GM18868 (cell line): Measurements from ENCODE around the gene DOCK10.
"Not testable (repeated sequence)": the region's sequence is repeated elsewhere in the genome, so short reads cannot be mapped to it uniquely, and the experiment has no call there.

Experiments
- ATAC-seq: cut with Tn5 transposase; IDR thresholded peaks from one replicate; pipeline ENCODE4 v1.9.1; 2021; ENCODE audit warnings: mild to moderate bottlenecking, moderate library complexity; ENCODE audit not compliant: unreplicated experiment

The DOCK10 gene

DNA sequence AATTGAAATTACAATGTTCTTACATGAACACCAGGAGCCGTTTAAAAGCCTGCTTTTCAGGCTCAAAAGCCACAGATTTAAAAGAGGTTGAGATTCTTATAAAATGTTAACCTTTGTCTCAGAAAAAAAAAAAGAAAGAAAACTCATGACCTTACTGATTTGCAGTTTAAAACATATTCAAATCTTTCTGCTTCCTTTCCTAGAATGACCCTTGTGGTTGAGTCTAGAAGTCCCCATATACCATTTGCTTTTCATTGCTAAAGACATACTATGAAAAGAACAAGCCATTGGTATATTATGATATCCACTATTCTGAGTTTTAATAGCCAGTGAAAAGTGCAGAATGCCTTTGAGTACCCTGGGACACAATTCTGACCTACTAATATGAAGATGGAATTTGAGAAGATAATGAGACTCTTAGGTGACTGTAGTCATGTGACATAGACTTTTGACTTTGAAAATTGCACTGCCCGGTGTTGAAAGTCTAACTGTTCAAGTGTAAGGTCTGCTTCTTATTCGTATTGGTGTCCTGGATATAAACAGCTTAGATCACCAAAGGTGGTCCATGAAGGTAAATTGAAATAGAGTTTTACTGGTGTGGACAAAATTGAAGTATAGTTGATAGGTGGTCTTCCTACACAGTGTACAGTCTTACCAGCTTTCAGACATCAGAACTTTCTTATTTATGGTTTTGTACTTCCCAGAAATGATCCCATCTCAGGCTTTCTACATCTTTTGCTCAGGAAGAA lies 117.0 kb downstream of the DOCK10 start:
- ATAC-seq, result no peak

DNA sequence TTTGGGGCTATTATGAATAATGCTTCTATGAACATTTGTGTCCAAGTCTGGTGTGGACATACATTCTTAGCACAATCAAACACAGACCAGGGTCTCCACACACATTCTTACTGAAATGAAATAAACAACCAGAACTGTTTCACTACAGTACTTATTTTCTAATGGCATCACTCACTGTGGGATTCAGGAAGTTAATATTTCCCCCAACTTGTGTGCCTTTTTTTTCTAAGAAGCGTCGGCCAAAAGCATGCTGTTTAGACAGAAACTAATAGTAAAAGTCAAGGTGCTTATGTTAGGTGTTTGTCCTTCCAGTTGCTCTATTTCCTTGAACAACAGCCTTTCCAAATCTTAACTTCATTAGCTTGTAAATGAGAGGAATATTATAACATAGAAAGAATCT lies 117.6 kb downstream of the DOCK10 start:
- no peak for ATAC-seq

DNA sequence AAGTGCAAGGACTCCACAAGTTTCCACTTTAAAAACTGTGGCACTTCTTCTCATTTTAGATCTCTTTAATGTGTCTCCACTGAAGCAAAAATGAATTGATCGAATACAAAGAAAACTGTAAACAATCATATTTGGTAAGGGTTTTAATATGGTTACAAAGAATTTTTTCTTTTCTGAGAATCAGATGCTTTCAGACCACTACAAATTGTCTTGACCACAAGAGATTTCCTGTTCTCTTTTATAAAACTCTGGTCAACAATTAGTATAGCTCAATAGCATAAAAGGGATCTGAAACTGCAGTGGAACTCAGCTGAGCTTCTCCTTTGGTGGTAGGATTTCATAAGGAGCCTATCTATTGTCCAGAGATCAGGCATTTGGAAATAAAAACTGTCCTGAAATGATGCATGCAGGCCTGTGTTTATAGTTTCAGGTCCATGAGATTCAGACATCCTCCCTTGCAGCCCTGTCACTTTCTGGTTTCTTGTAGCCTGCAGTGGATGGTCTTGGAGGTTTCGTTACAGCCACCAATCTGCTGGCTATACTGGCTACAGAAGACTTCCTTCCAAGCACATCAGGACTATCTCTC lies 120.0 kb downstream of the DOCK10 start:
- peak; percentile 68 for ATAC-seq

DNA sequence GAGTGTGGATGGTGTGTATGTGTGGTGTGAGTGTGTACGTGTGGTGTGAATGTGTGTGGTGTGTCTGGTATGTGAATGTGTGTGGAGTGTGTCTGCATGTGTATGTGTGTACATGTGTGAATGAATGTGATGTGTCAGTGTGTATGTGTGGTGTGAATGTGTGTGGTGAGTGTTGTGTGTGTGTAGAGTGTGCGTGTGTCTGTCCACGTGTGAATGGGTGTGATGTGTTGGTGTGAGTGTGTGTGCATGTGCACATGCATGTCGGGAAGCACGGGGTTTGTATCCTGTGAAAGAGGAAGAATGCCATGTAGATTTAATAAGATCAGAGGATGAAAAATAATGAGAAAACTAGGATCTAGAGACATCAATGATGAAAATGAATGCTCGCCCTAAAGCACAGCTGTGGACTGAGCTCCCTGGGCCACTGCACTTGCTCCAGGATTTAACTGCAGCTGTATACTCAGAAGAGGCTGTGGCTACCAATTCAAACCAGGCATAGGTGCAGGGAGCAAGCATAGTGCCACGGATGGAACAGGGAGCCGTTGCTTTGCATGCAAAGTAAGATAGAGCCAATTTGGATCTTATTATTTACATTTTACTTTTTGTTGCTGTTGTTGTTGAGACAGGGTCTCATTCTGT lies 122.7 kb downstream of the DOCK10 start:
- no peak for ATAC-seq

DNA sequence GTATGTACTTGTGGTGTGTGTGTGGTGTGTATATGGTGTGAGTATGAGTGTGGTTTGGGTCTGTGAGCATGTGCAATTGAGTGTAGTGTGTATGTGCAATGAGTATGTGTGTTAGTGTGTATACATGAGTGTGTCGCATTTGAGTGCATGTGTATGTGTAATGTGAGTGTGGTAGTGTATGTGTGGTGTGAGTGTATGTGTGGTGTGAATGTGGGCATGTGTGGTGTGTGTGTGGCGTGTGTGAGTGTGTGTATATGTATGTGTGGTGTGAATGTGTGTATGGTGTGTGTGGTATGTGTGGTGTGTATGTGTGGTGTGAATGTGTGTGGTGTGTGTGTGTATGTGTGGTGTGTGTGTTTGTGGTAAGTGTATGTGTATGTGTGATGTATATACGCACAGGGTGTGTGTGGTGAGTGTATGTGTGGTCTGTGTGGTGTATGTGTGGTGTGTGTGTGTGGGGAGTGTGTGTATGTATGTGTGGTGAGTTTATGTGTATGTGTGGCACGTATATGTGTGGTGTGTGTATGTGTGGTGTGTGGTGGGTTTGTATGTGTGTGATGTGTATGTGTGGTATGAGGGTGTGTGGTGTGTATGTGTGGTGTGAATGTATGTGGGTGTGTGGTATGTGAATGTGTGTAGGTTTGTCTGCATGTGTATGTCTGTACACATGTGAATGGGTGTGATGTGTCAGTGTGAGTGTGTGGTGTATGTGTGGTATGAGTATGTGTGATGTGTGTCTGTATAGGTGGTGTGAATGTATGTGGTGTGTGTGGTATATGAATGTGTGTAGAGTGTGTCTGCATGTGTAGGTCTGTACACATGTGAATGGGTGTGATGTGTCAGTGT lies 123.4 kb downstream of the DOCK10 start:
- ATAC-seq, result no peak

DNA sequence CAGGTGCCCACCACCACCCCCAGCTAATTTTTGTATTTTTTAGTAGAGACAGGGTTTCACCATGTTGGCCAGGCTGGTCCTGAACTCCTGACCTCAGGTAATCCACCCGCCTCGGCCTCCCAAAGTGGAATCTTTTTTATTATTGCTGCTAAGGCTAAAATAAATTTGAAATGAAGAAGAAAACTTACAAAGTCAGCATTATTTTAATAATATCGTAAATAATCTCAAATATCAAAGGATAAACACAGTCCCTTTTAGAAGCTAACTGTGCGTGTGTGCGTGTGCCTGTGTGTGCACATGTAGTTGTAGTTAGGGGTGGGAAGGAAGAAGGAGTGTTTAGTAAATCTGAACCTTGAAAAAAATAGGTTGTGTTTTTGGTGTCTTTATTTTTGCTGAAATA lies 125.0 kb downstream of the DOCK10 start:
- ATAC-seq, result not testable (repeated sequence)

DNA sequence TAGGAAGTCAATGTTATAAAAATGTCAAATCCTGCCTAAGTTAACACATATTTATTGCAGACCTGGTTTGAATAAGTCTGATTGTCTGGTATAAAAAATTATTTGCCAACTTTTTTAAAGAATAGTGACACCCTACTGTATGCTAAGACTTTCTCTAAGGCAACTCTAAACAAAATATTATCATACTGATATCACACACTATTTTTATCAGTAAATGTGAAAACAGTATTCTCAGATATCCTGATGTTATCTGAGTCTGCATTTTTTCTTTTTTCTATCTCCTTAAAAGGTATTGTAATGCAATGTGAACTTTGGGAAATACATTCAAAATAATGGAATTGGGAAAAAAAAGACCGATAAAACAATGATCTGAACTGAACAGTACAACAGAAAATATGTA lies 127.1 kb downstream of the DOCK10 start:
- no peak for ATAC-seq

DNA sequence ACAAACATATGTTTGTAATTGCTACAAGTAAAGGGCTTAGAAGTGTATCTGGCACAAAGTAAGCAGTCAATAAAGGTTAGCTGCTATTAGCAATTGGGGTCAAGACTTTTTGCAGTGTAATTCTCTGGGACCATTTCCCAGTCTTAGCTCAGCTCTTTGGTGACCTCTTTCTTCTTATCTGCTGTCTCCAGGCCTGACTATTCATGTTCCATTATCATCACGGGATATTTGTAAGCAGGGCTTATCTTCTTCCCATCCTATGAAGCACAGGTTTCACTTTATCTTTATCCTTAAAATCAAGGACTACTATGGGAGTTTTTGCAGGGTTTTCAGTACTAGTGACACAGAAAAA lies 131.7 kb downstream of the DOCK10 start:
- no peak for ATAC-seq

DNA sequence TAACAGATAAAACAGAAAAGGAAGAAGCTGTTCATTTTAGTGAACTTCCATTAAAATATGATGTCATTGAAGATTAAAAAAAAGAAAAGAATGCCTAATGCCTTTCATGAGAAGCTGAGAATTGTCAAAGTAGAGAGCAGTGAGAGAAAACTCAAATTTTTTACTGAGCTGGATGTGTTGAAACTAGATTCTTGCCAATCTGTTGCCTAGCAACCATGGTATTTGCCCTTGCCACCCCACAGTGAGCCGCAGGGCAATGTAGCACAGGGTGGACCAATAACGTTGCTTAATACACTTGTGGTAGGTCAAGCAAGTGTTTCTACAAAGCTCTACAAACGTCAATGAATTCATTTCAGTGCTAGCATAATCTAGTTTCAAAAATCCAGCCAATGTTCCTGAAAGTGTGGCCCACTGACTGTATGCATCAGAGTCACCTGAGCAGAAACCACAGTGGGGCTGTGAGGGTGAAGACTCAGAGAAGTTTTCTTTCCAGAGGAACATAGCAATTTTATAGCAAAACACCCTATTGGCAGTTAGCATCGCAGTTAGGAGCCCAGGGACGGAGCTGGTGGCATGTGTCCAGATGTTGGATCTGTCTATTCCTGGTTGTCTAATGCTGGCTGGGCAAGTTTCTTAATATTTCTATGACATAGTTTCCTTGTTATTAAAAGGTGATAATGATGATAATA lies 132.2 kb downstream of the DOCK10 start:
- peak; percentile 95 for ATAC-seq

DNA sequence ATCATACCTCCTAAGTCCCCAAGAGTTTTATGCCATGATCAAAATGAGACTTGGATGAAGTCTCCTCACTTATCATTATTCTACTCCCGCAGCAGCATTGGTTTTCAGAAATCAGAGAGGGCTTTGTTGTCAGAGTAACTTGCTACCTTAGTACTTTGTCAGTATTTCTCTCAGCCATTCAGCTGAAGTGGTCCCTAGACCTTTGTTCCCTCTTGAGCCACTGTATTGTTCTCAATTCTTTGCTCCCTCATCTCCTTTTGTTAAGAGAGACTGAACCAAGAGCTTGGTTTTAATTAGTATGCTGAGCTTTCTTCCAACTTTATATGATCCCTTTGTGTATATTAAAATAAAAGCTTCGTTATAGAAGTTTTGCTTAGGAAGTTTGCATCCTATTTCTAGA lies 133.4 kb downstream of the DOCK10 start:
- ATAC-seq, result no peak

DNA sequence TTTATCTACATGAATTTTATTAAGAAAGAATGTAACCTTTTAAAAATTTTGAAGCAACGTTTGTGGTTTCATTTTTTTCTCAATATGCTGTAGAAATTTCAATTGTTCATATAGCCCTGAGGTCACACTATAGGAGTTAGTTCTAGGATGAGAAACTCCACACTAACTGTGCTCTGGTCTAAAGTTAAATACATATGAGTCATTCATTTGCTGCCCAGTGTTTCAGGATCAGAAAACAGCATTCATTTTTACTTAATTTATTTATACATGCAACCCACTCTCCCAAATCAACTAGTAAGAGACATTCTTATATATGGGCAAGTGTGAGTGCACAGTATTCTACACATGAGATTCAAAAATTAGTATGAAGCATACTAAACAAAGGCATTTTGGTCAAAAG lies 137.9 kb downstream of the DOCK10 start:
- peak; percentile 98 for ATAC-seq

DNA sequence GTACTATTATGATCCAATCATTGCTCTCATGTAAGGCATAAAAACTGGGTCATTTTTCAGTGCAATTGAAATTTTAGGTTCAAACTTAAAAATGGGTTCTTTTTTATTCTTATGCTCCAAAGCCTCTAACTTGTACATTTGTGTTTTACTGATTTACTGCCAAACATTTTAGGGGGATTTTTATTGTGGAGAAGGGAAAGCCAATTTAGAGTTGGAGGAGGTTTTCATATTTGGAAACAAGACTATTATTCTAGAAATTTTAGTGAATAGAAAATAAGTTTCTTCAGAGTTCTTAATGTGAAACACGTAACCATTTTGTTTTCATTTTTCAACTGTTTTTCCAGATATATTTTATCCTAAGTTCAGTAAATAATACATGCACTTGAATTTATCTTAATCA lies 138.6 kb downstream of the DOCK10 start:
- no peak for ATAC-seq

DNA sequence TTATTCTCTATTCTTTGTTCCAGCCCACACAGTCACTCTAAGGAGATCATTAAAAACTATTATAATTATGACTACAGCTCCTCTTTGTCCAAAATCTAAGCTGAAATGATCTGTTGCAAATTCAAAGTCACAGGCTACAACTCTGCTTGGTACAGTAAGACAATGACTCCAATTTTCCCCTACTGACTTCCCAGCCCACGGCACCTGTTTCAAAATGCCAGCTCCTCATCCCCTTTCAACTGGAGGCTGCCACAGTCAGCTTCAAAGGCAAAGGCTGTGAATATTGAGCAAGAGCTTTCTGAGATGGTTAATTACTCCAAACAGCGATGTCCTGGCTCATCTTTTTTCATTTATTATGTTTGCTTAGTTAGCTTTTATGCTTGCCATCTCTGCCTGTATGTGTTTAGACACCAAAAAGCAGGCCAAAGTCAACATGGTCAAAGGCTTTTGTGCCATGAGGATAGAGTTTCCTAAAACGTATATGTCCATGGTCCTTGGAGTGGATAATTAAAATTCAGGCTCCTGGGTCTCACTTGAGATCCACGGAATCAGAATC lies 141.1 kb downstream of the DOCK10 start:
- ATAC-seq, result no peak

DNA sequence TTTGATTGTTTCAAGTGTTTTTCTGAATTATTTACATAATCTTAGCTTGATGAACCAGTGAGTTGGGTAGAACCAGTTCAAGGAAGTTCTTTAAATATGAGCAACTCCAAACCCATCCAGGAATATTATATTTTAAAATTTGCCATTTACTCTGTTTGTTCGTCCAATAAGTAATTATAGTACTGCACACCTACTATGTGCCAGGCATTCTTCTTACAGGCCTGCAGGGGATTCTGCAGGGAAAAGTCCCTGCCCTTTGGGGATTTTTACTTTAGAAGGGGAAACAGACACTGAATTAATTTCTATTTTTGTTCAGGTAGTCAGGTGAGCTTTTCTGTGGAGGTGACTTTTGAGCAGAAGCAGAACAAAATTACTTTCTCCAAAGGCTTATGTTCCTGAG lies 146.9 kb downstream of the DOCK10 start:
- ATAC-seq, result peak; percentile 23

DNA sequence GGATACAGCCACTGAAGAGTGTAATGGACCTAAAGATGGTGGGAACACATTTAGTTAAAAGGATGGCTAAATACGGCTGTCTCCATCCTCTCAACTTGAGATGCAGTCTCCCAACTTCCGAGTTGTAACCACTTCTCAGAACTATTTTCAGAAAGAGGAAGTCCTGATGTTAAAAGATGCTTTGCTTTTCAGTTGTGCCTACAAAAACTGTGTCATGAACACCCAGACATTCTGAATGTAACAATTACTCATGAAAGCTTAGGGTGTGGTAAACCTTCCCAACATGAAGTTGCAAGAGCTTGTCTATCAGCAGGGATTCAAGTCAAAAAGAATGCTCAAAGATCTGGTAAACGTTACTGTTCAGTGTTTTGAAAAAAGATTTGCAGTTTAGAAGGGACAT lies 147.9 kb downstream of the DOCK10 start:
- ATAC-seq, result peak; percentile 90

DNA sequence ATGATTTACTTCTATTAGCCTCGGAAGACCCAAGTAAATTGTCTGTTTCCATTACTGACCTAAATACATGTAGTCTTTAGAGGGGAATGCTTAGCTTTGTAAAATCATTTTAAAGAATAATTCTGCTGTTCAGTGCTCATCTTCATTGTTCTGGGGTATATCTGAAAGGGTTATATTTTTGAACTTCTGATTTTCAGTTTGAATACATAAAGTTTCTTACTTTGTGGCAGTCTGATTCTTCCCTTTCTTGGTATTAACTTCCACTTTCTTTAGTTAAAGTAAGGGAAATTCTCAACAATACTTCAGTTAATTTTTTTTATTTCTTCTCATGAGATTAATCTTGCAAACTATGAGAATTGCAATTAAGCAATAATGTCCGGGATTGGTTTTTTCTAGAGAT lies 148.4 kb downstream of the DOCK10 start:
- peak; percentile 44 for ATAC-seq

DNA sequence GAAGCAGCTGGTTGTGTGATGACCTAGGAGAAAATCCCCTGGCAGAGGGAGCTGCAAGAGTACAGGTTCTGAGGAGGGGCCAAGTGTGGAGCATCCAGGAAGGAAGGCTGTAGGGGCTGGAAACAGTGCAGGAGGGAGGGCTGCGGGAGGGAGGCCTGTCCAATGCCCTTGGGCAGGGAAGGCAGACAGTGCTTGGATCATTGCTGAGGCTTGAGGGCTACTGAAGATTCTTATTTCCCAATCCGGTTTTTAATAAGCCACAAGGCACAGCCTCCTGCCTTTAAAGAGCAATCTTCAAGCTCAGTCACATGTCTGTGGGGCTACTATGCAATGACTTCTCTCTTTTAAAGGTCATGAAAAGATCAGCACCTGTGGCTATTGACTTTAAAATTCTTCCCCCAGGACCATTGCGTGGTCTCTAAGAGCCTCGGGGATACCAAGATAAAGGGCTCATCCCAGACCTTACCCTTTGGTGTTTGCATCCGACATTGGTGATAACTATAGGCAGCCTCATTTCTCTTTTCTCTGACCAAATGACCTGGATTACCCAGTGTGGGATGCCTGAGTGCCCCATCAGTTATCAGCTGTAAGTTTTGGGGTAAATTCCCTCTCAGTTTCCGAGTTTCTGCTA lies 149.6 kb downstream of the DOCK10 start:
- ATAC-seq, result no peak

DNA sequence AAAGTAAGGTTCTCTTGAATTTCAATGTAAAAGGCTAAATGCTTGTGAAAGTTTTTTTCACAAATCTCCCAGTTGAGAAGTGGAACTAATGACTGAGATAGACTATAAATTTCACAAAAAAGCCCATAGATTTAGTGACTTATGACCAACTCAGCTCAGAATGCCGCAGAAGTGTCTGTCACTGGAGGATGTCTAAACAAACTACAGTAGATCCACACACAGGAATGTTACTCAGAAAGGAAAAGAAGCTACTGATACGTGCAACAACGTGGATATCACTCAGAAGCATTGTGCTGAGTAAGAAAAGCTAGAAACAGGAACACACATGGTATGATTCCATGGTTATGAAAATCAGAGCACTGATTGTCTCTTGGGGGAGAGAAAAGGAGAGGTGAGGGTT lies 151.9 kb downstream of the DOCK10 start:
- ATAC-seq, result no peak

DNA sequence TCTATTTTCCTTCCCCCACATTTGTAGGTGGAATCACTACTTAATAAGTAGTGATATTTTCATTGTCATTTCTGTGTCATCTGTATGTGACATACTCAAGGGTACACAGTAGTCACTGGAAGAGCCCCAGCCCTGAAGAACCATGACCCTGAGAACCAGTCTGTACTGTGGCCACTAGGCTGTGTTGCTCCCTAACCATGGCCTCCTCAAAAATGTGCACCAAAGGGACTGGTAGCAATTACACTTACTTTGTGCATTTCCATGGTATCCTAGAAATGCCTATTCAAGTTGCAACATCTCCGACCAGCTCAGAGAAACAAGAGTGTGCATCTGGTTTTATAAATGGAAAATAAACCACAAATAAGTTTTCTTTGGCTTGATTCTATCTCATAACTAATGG lies 155.1 kb downstream of the DOCK10 start:
- no peak for ATAC-seq

DNA sequence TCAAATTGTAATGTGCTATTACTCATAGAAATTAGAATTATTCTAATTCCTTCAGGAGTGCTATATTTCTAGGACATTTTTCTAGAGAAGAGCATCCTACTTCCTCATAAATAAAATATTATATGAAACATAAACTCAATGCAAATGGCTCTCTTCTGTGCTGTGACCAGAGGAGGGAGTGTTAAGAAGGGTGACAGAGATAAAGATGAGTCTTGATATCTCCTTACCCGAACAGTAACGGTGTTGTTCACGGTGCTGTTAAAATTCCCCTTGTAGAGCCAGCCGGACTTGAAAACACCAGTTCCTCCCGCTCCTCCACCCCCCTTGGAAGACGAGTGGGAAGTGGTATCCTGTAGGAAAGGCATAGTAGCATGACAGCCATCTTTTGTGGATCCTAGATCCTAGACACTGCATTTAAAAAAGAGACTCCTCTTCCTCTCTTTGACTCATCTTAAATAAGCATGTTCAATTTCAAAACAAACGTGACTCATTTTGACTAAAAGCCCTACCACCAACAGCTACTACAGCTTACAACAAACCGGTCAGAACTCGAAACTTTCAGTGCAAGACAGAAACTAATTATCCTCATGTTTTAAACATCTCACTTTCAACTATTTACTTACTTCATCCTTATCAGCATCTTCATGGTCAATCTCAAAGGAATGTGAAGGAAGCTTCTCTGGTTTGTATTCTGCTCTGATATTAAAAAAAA lies 156.3 kb downstream of the DOCK10 start:
- ATAC-seq, result peak; percentile 95
